ENCODE data around the gene SMC1B.
"Not testable (repeated sequence)": the region's sequence is repeated elsewhere in the genome, so short reads cannot be mapped to it uniquely, and the experiment has no call there.

Gene SMC1B

GRCh38 chr22:45413368-45414211, at the start of gene SMC1B, which contains the start of gene RIBC2:
SMC1B (minus strand) TSS chr22:45413599; CDS start chr22:45413567, 32 bp downstream.
RIBC2 (plus strand) TSS chr22:45413693; CDS start chr22:45413887, 194 bp downstream.
- no peak for DNase-seq

GRCh38 chr22:45462034-45462655, 48.7 kb upstream of the SMC1B start:
- DNase-seq = no peak

- no peak for DNase-seq
Observed at GRCh38 chr22:45460288-45461109, 47.1 kb upstream of the SMC1B start.

DNA sequence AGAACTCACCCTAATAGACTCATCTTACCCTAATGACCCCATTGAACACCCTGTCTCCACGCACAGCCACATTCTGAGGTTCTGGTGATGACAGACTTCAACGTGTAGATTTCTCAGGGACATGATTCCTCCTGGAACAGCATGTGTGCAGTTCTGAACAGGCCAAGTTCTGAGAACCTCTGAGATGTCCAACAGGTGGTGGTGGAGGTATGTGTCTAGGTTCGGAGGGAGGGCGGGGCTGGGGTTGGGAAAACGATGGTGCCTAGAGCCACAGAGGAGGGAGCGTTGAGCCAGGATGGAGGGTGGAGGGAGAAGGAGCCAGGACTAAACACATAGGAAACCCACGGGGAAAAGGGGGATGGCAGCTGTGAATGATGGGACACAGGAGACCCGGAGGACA, 45.8 kb upstream of the SMC1B start:
- DNase-seq = no peak

DNA sequence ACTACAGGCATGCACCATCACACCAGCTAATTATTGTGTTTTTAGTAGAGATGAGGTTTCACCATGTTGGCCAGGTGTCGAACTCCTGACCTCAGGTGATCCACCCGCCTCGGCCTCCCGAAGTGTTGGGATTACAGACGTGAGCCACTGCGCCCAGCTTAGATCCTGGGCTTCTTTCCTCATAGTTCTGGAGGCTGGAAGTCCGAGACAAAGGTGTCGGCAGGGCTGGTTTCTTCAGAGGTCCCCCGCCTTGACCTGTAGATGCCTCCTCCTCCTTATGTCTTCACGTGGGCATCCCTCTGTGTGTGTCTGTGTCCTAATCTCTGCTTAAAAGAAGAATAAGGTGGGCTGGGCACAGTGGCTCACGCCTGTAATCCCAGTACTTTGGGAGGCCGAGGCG, 45.1 kb upstream of the SMC1B start:
- DNase-seq = no peak

DNA sequence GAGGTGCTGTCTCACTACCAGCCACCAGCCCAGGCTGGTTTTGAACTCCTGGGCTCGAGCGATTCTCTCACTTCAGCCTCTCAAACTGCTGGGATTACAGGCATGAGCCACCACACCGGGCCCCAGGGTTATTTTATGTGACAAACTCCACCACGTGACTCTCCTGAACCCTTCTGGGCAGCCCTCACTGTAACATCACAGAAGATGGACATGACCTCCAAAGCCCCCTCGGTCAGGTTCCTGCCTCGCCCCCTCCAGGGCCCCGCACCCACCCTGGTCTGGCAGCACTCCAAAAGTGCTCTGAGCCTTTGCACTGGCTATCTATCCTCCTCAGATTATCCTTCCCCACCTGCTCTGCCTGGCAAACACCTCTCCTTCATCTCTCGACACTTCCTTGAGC, 43.4 kb upstream of the SMC1B start:
- no peak for DNase-seq

- no peak for DNase-seq
Observed at GRCh38 chr22:45455621-45456020, 42.2 kb upstream of the SMC1B start.

DNA sequence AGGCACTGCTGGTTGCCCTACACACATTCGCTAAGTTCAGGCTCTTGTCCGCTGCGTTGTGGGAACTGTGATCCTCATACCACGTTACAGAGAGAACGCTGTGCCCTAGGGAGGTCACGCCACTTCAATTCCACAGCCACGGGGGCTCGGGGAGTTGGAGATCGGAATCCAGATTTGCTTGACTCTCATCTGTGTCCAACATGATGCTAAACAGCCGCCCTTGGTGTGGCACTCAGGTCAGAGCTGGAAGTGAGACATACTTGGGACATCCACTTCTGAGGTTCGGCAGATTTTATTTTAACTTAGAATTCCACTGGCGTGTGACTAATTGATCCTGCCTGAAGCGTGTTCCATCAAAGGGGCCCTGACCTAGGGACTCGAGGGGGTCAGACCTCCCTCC, 41.8 kb upstream of the SMC1B start:
- no peak for DNase-seq

DNA sequence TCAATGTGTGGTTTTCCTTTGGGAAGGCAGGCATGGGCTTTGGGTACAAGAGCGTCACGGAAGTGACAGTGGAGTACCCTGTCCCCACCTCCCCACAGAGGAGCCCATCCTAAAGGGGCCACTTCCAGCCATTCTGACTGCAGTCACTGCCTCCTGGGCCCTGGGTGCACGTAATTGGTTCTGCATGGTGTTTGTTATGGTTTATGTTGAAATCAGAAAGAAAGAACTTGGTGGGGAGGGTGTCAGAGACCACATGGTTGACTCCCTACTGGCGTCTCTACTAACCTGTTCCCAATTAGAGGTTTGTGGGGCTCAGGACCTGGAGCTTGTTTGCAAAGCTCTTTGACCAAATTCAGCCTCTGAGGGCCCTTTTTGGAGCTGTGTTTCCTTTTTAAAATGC, 40.9 kb upstream of the SMC1B start:
- no peak for DNase-seq

GRCh38 chr22:45453764-45454163, 40.4 kb upstream of the SMC1B start:
- no peak for DNase-seq

GRCh38 chr22:45452565-45453379, 39.4 kb upstream of the SMC1B start:
- DNase-seq = no peak

DNA sequence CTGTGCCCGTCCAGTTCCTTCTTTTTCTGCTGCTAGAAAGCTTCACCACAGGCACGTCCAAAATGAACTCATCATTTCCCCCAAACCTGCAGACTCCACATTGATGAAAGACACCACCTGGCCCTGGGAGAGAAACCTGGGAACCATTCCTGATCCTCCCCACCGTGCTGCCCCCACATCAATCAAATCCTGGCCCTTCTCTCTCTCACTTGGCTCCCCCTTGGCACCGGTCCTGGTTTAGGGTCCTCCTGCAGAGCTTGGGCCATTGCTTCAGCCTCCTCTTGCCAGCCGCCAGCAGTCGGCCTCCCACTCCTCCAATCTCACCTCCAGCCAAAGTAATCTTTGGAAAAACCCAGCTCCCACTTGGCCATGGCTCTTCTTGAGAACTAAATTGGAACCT, 38.6 kb upstream of the SMC1B start:
- DNase-seq = no peak

DNA sequence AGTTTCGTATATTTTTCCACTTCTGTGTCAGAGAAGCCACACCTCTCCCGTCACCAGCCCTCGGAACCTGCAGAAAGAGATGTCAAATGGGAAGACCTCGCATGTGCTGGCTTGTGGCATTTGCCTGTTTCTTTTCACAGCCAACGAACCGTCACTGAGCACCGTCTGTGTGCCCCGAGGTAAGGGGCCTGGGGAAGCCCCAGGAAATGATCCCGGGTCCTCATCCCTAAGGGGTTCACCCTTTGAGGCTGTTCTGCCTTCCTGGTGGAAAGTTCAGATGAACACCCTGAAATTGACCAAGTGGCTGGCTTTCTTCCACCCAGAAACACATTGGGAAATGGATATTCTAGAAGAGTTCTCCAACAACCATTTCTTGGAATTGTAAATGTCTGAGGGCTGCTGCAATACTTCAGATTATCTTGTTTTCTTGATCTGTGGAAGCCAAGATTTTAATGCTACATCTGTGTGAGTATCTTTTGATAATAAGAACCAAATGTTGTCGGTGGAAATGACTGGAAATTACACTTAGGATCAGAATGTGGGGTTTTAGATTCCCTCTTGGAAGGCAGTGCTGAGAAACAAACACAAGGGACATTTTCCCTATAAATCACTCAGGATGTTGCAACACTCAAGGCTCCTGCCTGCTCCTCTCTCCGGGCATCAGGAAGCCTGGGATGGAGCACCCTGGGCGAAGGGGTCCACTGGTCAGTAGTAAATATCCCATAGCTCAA, 37.7 kb upstream of the SMC1B start:
- no peak for DNase-seq

GRCh38 chr22:45450101-45450785, 36.8 kb upstream of the SMC1B start:
- no peak for DNase-seq

GRCh38 chr22:45449442-45449841, 36.0 kb upstream of the SMC1B start:
- DNase-seq = not testable (repeated sequence)

- no peak for DNase-seq
Observed at GRCh38 chr22:45448431-45448830, 35.0 kb upstream of the SMC1B start.

DNA sequence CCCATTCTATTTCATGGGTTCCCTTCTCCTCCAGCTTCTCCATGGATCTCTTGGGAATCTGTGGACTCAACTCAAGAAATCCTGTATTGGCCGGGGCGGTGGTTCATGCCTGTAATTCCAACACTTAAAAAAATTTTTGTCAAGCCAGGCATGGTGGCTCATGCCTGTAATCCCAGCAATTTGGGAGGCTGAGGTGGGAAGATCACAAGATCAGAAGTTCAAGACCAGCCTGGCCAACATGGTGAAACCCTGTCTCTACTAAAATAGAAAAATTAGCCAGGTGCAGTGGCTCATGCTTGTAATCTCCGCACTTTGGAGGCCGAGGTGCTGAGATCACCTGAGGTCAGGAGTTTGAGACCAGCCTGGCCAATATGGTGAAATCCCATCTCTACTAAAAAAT, 34.2 kb upstream of the SMC1B start:
- DNase-seq = not testable (repeated sequence)

GRCh38 chr22:45446216-45446615, 32.8 kb upstream of the SMC1B start:
- no peak for DNase-seq

DNA sequence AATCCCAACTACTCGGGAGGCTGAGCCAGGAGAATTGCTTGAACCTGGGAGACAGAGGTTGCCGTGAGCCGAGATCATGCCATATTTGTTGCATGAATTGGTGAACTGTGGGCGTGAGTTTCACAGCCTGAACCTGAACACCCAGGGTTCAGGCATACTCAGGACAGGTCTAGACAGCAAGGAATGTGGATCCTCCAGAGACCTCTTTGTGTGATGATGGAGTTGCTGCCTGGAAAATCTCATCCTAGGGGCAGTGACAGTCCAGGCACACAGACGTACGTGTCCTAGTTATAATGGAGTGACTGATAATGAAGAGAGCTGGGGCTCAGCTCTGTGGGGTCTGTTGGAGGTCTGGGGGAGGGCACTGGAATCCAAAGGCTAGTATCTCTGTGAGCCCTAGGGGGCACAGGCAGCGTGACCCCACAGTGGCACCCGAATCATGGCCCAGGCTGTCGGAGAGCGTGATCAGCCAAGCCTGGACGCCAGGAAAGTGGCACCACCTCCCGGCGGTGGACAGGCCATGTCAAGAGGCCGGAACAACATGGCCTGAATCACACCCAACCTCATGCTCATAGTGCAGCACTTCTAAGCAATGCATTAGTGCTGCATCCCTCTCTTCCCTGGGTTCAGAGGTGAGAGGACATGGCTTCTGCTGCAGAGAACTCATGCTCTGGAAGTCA, 31.8 kb upstream of the SMC1B start:
- DNase-seq = no peak

DNA sequence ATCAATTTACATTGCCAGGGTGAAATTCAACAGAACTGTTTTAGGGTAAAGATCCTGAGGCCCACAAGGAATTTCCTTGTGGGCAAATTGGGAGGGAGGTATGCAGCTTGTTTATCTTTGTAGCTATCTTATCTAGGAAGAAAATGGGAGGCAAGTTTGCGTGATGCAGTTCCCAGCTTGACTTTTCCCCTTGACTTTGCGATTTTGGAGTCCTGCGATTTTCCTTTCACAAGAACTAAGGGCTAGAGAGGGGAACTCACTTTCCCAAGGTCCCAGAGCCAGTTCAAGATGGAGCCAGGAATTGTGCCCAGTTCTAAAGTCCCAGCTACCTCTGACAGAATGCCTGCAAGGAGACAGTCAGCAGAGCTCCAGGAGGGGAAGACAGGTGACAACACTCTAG, 30.8 kb upstream of the SMC1B start:
- DNase-seq = no peak

DNA sequence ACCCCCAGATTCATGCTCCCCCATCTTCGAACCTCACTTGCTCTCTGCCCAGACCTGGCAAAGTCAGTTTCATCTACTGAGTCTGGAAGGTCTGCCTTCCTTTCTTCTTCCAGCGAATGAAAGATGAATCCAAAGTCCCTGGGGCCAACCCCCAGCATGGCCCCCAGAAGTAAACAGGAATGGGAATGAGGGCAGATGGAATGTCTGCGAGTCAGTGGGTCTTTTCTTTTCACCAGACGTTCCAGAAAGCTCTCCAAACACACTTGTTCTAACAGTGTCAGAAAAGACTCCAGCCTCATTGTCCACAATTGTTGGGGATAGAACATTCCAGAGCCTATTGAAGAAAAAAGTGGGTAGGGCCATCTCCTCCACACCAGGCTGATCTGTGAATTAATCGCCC, 28.7 kb upstream of the SMC1B start:
- DNase-seq = no peak

Measured in cerebellar nuclear complex (tissue), 1 donor.